Stimulated activated CD4-positive, alpha-beta T cell treated with anti-CD3 and anti-CD28 coated beads, Interleukin-1b, Interleukin-23, amount 100 ng/mL, for 4 hours (primary cell): ENCODE data around the gene RPS27L.
"Not testable (repeated sequence)": the region's sequence is repeated elsewhere in the genome, so short reads cannot be mapped to it uniquely, and the experiment has no call there.

ENCODE experiments used
- DNase-seq, 2 donors: peaks; one replicate each; pipeline ENCODE4 v3.0.0-alpha.2; 2020; ENCODE audit warnings: low read depth in 2 of 2

RPS27L gene

DNA sequence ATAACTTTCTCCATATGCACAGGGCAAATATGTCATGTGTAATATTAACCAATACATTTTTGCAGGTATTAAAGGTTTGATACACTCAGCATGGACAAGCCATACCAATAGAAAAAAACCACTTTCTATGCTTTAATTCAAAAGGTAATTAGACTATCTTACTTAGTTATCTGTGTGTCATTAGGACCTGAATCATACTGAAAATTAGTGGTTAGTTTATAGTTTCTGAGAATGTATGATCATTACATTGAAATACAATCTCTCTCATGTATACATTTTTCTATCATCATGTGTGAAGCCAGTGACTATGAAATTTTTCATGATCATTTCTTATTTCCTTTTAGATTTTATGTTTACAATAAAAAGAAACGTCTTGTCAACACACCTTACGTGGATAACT is 16.3 kb downstream of the RPS27L start:
- DNase-seq, result no peak

DNA sequence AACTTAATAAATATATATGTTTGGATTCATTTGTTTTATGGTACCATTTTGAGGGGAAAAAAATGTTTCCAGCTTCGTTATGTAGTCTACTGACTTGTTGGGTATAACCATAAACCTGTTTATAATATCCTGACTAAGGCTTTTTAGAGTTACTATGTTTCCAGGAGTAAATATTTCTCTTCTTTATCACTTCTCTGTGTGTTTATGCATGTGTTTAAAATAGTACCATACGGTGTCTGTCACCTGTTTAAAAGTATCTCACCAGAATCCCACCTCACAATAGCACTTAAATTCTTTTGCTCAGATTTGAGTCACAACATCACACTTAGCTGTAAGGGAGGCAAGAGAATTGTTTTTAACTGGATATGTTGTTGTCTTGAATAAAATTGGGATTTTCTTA is 20.5 kb downstream of the RPS27L start:
- DNase-seq, result no peak

DNA sequence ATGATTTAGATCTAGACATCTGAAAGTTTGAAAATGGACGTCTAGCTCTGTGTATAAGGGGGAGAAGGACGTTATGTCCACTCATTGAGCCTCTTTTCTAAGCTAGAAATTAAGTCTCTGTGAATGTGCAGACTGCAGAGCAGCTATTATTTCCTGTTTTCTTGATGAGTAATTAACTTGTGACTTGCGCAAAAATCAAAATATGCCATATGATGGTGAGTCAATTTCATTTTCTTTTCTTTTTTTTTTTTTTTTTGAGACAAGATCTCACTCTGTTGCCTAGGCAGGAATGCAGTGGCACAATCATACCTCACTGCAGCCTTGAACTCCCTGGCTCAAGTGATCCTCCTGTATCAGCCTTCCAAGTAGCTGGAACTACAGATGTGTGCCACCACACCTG is 21.5 kb downstream of the RPS27L start:
- DNase-seq, result no peak

DNA sequence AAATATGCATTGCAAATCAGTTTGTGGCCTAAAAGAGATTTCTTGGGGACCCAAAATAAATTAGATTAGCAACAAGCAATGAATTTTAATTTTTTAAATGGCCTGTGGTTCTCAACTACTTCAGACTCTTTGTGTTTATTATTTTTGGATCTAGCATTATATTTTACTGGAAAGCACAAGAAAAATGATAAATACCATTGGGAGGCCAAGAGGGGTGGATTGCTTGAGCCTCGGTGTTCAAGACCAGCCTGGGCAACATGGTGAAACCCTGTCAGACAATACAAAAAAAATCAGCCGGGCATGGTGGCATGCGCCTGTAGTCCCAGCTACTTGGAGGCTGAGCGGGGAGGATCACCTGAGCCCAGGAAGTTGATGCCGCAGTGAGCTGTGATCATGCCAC is 22.0 kb downstream of the RPS27L start:
- DNase-seq, result no peak

DNA sequence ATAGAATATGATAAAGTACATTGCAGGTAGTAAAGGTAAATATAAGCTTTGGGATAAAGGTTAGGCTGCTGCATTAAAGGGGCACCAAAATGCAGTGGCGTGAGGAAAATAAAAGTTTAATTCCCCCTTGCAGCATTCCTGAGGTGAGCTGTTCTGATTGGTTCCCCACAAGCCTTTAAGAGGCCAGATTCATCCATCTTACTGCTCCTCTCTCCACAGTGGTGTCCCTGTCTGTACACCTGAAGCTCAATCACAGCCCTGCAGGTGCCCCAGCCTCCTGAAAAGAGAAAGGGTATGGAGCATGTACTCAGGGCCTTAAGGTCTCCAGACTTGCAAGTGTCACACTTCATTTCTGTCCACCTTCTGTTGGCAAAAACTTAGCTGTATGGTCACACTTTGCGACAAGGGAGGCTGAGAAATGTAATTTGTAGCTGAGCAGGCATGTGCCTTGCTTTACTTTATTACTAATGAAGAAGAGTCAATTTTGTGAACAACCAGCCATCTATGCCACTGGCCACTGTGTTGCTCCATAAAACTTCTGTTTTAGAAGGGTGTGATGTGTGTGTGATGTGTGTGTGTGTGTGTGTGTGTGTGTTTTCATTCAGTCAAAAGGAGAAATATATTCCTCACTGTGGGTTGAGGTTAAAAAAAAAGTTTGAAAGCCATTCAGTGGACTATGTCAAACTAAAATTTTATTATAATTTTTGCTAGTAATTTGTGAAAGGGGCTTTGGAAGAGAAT is 22.9 kb downstream of the RPS27L start:
- DNase-seq, result no peak

DNA sequence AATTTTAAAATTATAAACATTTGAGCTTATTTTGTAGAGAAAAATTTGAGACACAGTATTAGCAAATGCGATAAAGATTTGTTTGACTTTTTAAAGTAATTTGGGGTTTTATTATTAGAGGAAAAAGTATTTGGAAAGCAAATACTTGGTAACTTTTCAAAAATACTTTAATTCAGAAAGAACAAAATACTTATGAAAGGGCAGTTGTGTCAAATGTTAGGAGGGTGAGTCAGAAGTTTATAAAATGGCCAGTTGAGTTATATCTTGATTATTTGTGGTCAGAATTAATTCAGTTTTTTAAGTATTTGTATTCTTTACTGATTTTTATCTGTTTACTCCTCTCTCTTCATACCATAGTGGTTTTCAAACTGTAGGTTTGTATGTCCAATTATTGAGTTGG is 23.5 kb downstream of the RPS27L start:
- no peak for DNase-seq

DNA sequence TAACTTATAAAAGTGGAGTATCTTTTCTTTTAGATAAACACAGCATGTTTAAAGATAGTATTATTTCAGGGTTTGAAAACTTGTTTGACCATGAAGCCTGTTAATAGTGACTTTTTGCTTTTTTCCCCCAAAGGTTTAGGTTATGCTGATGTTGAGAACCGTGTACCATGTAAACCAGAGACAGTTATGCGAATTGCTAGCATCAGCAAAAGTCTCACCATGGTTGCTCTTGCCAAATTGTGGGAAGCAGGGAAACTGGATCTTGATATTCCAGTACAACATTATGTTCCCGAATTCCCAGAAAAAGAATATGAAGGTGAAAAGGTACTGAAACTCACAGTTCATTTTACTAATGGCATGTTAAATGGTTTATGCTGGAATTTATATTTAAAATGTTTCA is 30.6 kb downstream of the RPS27L start:
- no peak for DNase-seq

DNA sequence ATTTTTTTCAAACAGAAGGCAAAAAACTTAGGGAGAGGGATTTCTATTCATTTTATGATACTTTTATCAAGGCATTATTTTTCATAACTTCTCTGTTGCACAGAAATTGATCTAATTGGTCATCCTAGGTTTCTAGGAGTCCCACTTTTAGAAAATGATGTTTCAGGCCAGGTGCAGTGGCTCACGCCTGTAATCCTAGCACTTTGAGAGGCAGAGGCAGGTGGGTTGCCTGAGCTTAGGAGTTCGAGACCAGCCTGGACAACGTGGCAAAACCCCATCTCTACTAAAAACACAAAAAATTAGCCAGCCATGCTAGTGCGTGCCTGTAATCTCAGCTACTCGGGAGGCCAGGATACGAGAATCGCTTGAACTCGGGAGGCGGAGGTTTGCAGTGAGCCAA is 32.8 kb downstream of the RPS27L start:
- no peak for DNase-seq

DNA sequence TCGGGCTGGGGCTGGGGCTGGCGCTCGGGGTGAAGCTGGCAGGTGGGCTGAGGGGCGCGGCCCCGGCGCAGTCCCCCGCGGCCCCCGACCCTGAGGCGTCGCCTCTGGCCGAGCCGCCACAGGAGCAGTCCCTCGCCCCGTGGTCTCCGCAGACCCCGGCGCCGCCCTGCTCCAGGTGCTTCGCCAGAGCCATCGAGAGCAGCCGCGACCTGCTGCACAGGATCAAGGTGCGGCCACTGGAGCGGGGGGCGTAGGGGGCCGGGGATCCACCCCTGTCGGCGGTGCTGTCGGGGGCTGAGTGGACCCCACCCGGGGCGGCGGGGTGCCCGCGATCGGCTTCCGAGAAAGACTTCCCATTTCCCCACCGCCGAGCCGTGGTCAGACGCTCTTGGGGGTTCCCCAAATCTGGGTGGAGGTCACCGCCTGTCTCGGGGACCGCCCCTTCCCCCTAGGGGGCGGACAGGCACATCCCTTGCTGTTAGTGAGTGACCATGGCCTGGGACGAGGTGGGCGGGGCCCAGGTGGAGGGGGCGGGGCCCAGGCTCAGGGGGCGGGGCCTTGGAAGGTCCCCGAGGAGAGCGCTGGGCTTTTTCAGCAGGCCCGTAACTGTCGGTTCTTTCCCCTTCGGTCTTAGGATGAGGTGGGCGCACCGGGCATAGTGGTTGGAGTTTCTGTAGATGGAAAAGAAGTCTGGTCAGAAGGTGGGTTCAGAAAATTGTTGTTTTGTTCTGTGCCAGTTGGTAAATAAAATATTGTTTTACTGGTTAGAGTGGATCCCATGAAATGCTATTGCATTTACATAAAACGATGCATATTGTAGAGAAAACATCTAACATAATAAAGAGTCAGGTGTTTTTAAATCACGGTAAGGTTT is 35.0 kb downstream of the RPS27L start:
- peak; percentile 48 to 81 for DNase-seq

DNA sequence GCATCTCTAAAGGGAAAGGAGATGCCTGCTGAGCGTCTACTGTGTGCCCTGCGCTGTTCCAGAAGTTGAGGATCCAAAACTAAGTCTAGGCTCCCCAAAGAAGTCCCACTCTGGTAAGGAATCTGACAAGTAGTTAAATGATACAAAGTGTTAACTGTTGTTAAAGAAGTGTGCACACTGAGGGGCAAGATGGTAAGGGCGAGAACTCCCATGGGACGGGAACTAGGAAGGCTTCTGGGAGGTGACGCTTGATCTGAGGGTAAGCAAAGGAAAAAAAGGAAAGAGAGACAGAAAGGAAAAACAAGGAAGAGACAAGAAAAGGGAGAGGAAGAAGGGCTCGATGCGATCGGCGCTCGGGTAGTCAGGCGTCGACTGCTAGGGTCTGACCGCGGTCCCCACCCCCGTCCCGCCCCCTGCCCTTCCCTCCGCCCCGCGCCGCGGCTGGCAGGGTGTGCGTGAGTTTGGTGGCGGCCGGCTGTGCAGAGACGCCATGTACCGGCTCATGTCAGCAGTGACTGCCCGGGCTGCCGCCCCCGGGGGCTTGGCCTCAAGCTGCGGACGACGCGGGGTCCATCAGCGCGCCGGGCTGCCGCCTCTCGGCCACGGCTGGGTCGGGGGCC is 35.8 kb downstream of the RPS27L start, which contains the start of gene LACTB:
LACTB (plus strand) TSS at position 480 of the 620 bp plus-strand sequence; CDS start at position 491, 11 bp downstream.
- DNase-seq, result peak; percentile 68 to 74

DNA sequence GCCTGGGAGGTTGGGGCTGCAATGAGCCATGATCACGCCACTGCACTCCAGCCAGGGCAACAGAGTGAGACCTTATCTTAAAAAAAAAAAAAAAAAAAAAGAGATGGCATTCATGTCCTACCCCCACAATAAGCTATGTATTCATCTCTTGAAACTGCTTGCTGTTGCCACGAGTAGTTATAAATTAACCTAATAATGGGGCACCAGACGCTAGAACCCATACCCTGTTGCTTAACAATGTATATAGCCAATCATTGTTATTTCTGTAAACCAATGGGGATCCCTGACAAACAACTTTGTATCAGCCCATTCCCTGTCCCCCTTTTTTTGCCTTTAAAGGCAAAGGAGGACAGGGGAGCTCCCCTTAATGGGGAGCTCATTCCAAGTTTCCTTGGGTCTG is 38.4 kb downstream of the RPS27L start:
- no peak for DNase-seq

DNA sequence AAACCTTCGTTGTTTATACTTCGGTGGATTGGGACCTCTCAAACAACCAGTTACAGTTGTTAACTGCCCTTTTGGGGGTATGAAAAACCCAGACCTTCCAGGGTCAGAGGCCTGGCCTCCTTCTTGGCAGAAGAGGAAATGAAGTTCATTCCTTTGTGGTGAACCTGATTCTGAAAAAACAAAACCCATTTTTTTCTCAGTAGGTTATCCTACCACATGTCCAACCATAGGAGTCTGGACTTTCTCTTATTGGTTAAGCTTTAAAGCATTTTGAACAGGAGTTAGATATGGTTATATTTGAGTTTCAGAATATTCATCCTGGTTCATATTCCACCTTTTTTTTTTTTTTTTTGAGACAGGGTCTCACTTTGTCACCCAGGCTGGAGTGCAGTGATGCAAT is 42.8 kb downstream of the RPS27L start:
- DNase-seq, result no peak

DNA sequence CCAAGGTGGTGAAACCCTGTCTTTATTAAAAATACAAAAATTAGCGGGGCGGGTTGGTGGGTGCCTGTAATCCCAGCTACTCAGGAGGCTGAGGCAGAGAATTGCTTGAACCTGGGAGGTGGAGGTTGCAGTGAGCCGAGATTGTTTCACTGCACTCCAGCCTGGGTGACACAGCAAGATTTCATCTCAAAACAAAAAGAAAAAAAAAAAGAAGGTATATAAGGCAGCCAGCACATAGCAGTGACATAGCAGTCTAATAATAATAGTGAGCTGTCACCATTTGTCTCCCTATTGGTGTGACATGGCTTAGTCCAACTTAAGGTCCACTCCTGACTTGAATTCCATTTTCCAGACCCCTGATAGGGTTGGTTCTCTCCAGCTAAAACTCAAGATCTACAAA is 44.4 kb downstream of the RPS27L start:
- no peak for DNase-seq

DNA sequence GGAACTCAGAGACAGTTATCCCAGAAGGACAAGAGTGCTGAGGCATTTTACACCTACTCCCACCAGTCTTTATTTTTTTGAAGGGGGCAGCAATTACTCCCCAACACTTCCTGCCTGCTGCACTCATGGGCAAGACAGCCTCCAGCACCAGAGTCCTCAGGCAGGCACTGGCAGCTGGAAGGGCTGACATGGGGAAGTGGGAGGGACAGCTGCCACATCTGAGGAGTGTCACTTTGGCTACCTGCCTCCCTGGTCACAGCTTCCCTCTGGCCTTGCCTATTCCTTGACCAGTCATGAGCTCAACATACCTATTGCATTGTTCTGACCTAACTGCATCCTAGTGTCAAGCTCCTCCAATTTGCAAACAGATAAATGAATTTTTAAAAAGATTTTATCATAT is 45.8 kb downstream of the RPS27L start:
- DNase-seq, result no peak

DNA sequence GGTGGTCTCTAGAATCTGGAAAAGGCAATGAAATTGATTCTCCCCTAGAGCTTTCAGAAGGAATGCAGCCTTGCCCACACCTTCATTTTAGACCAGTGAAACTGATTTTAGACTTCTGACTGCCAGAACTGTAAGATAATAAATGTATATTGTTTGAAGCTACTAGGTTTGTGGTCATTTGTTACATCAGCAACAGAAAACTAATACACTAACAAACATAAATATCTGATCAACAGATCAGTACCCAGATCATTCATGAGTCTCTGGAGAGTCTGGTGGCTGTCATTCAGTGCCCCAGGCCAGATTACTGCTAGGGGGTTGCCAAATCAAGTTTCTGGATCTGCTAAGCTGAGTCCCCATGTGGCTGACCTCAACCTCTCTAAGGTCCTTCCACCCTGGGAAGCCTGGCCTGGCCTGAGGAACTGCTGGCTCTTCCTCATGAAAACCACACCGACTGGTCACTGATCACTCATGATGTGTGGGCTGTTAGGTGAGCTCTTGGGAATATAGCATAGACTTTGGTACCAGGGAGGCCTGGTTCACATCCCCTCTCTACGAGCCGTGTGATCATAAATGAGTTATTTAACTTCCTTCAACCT is 46.8 kb downstream of the RPS27L start:
- no peak for DNase-seq

DNA sequence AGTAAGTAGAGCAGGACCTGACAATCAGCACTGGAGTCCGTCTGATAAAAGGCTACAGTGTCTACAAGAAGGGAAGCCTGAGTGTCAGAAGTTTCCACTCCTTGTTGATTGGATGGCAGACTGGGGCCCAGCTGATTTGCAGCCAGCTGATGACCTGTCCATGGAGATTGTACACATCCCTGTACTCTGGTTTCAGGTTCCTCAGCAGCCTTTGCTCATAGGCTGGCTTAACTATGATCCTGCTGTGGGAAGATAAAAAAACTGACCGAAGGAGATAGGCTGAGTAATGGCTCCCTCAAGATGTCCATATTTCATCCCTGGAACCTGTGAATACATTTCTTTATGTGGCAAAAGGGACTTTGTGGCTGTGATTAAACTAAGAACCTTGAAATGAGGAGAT is 47.4 kb downstream of the RPS27L start:
- no peak for DNase-seq

DNA sequence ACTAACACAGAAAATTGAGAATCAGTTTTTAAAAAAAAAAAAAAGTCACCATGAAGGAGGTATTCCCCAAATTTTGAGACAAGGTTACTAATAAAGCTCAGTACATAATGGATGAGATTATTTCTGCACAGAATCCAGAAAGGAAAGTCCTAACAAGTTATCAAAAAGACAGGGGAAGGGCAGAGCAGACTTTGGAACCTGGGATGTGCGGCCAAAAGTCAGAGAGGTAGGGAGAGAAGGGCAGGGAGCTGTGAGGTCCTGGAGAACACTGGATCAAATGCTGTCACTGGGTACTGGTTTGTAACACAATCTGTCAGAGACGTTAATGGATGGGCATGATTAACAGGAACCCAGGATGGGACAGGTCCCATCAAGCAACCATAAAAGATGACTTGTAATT is 47.8 kb downstream of the RPS27L start:
- DNase-seq, result no peak

DNA sequence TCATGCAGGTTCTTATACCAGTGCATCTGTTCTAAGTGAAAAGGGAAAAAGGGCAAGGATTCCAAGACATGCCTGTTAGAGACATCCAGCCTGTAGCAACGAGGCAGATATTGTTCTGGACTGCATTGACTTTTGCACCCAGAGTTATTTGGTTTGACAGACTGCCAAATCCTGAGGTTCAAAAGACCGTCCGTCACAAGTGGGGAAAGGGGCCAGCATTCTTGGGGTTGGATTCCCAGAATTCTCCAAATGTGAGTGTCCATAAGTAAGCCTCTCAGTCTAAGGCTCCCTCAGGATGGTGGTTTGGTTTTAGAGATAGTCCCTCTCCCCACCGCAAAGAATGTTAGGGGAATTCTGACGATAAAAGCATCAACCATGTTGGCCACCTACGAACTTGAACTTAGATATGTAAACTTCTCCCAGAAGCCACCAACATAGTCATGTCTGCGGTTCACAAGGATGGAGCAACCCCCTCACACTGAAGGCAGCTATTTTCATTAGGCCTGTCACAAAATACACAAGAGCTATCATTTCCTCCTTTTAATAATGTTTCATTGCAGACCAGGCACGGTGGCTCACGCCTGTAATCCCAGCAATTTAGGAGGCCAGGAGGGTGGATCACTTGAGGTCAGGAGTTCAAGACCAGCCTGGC is 49.3 kb downstream of the RPS27L start:
- no peak for DNase-seq

DNA sequence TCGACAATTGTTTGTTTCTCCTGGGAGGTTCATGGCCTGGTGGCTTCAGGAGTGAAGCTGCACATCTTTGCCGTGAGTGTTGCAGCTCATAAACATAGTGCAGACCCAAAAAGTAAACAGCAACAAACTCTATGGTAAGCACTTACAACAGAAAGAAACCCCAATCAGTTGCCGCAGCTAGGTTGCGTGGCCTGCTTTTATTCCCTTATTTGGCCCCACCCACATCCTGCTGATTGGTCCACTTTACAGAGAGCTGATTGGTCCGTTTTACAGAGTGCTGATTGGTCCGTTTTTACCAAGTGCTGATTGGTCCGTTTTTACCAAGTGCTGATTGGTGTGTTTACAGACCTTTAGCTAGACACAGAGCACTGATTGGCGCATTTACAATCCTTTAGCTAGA is 51.9 kb downstream of the RPS27L start:
- DNase-seq, result not testable (repeated sequence)

DNA sequence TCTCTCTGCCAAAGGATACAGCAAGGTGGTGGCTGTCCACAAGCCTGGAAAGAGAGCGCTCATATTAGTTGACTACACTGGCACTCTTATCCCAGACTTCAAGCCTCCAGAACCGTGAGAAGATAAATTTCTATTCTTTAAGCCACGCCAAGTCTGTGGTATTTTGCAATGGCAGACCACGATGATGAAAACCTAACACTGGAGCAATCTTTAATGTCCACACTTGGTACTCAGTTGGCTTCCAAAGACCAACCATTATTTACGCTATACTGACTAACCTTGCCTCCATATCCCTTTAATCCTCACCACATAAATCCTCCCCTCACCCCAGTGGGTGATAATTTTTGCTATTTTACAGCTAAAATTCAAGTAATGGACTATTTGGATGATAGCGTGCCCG is 52.5 kb downstream of the RPS27L start:
- no peak for DNase-seq

DNA sequence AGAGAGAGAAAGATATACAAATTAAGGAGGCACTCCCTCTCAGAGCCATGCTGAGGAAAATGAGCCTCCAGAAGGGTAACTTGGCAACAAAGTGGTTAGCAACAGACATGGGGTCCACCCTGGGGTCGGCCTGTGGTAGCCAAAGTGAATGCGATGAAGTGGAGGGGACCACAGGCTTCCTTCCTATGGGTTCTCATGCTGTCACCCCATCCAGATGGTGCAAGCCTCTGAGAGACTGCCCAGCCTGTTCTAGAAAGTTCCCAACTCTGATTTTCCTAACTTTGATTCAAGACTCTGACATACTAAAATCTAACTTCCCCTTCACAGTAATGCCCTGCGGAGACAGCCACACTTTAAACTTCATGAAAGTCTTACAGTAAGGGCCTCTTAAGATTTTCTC is 53.9 kb downstream of the RPS27L start:
- DNase-seq, result no peak

DNA sequence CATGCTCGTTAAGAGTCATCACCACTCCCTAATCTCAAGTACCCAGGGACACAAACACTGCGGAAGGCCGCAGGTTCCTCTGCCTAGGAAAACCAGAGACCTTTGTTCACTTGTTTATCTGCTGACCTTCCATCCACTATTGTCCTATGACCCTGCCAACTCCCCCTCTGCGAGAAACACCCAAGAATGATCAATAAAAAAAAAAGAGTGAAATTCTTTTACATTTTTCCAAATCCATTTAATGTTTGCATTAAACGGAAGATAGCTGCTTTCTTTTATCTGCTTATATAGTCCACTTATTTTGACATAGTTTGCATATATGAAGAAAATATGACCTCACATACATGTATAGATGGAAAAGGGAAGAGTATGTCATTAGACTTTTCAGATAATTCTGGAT is 57.7 kb downstream of the RPS27L start:
- DNase-seq, result not testable (repeated sequence)
